CD4-positive, alpha-beta T cell treated with Interferon alpha-2 for 1 hour (primary cell): ENCODE measurements around the gene SEMA6A.

Source experiments
- DNase-seq, 2 donors: peaks; one replicate each; pipeline ENCODE4 v3.0.0-alpha.2; 2020 to 2022

SEMA6A gene

GRCh38 chr5:116428966-116429365 is 145.7 kb downstream of the SEMA6A start:
- DNase-seq = no peak

DNA sequence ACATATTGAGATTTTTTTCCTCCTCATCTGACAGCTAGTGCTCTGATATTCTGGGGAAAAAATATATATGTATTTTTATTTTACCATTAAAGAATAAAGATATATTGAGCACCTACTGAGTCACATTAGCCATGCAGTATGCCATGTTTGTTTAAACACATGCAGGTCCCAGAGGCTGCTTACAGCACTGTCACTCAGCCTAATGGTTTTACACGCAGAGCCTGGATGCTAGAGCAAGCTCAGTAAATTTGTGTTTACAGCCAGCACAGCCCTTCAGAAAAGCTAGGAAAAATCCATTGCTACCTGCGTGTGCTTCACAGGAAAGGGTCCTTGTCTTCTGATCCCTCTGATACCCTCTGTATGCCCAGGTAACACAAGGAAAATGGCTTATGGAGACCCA is 146.2 kb downstream of the SEMA6A start:
- DNase-seq = no peak

DNA sequence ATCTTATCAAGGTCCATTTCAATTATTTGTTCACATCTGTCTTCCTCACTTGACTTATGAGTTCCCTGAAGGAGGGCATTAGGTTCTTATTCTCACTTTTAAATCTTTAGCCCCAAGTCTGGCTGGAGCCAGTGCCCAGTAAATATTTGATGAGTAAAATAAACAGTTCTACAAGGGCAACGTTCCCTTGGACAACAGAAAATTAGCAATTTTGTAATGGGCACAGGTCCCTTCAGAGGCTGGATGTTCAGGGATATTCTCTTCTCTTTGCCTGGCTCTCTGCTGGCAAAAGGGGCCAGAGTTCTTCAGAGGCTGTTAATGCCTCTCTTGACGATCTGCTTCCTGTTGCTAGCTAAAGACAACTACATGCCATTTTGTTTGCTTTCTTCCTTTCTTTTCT is 149.7 kb downstream of the SEMA6A start:
- DNase-seq = no peak

DNA sequence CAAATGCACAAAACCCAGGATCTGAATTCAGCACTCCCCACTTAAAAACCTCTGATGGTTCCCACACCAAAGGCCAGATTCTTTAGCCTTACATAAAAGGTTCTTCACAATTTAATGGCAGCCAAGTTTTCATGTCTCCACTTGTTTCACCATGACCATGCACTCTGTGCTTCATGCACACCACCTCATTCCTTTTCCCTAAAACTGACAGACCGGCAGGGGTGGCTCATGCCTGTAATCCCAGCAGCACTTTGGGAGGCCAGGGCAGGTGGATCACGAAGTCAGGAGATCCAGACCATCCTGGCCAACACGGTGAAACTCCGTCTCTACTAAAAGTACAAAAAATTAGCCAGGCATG is 150.4 kb downstream of the SEMA6A start:
- no peak for DNase-seq

DNA sequence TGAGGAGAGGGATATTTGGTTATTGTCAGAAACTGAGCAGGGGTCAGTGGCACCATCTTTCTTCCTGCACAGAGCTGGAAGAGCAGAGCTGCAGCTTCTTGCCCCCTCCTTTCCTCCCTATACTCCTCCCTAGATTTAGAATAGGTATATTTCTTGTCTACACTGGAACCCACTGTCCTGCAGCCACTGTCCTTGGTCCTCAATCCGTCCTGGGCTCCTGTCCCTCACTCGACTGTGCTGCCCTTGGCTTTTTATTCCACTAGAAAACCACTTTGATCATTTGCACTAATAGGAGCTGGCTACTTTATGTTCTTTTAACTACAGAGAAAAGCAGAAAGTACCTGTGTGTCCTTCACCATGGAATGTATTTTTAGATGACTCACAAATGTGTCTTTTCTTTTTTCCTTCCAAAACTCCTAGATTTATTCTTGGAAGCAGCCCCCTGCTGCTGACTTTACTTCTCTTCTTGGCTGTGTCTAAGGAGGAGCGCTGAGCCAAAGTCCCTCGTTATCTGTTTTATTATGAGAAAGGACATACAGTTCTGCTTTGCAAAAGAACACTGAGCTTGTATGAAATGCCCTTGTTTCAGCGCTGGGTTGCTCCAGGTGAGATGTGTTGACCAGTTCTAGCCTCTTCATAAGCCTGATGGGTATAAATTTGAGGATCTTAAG is 150.9 kb downstream of the SEMA6A start:
- DNase-seq = no peak

DNA sequence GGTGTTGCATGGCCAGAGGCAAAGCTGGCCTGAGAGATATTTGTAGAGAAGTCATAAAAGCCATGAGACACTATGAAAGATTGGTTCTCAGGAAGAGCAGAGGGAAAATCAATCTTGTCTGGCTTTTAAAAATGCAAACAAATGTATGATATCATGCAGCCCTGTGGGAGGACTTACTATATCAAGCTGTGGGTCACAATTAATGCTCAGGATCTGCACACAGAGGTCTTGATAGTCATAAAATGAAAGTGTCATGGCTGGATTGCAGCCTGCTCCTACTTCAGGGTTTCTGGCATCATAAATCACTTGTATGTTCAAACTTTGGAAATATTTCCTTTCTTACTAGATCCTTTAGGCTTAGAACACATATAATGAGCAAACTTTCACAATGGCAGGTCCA is 151.5 kb downstream of the SEMA6A start:
- no peak for DNase-seq

GRCh38 chr5:116421080-116421629 is 153.5 kb downstream of the SEMA6A start:
- no peak for DNase-seq

DNA sequence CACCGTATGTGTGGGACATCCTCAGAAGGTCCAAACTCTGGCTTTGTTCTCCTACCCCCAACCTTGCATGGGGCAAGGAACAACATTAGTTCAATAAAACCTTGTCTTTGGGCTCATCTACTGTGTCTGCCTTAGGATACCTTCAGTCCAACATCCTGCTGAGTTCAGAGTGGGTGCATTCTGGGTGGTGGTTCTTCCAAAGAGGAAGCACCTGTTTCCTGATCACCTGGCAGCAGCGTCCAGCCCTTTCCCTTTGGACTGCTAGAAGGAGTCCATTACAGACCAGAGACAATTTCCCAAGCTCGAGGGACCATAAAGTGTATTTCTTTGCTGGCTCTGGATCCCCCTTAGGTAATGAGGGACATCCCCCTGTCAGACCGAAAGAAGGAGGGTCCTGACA is 154.1 kb downstream of the SEMA6A start:
- no peak for DNase-seq

DNA sequence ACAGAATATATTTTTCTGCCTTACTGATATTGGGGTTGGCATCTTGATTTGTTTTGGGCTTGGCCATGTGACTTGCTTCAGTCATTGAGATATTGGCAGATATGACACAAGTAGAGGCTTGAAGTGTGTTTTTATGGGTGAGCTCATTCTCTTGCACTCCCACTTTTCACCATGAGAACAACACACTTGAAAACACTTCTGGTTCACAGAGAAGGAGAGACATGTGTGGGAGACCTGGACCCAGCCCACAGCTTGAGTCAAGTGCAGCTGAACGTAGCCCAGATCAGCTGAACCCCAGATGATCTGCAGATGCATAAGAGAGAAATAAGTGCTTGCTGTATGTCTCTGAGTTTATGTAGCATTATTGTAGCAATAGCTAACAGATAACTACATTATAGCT is 155.4 kb downstream of the SEMA6A start:
- DNase-seq = no peak

DNA sequence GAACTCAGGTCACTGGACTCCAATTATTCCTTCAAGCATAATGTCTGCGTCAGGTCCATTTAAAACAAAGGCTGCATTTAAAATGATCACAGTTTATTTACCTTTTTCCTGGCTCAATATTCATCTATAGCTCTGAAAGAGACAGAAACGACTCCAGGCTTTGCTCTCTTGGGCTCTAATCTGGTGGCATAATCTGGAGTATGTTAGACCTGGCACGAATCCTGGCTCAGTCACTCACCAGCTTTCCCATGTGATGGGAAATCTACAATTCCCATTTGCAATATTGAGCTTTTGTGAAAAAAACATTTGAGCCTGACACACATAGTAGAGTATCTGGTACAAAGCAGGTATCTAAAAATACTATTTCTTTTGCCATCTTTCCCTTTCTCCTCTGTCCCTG is 155.8 kb downstream of the SEMA6A start:
- no peak for DNase-seq

- DNase-seq = no peak
Measured at GRCh38 chr5:116418016-116418415, 156.6 kb downstream of the SEMA6A start.

DNA sequence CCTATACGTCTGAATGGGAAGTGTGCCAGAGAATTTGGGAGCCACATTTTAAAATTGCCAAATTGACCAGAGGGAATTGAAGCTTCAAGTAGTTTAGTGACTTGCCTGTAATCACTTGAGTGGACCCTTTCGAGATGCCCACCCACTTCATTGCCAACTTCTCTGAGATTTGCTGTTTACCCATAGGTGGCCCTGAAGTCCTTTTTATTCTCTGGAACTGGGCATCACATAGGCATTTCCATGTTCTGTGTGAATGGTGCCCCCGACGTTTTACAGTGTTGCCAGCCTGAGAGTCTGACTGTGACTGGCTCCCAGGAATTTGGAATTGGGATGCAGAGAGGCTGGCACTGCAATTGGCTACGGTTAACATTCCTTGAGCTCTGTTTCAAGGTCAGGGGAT is 158.6 kb downstream of the SEMA6A start:
- no peak for DNase-seq

- no peak for DNase-seq
Measured at GRCh38 chr5:116415182-116415581, 159.4 kb downstream of the SEMA6A start.

DNA sequence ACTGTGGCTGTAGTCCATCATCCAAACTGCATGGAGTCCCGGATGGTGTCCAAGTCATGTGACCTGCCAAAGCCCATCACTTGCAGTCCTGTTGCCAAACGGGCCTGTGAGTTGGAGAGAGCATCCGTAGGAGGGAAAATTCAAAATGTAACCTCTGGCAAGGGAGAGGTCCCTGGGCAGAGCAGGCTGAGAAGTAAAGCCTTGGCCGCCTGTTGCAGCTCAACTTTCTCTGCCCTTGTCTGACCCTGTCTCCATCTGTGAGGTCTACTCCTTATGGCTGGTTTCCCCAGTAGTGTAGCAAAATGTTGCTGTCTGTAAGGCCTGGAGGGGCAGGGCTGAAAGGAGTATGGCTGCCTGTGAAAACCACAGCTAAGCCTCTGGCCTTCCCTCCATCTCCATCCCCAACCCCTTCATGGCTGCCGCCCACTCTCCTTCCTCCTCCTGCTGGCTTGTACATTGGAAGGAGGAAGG is 163.5 kb downstream of the SEMA6A start:
- DNase-seq = no peak

DNA sequence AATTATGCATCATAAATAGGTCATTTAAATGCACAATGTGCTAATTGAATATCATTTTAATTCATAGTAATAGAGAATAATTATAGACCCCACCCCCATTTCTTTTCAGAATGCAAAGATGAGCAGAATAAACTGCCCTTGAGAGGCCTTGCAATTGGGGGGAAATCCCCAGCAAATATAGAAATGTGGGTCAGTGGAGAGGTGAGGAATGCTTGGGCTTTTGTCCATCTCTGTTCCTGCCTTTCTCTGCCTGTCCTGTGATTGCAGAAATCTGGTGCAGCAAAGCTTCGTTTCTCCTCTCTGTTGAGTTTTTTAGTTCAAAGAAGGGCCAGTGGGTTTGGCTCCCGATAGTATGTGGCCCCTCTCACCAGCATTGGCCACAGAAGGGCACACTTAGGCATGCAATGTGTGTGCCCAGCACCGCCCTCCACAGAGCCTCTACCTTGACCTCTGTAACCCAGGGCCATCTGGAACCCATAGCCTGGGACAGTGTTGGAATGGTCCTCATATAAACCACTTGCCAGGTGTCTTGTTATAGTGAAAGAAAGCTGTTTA is 164.2 kb downstream of the SEMA6A start:
- DNase-seq = no peak

- no peak for DNase-seq
Measured at GRCh38 chr5:116409591-116410296, 164.9 kb downstream of the SEMA6A start.

GRCh38 chr5:116406306-116407041 is 168.1 kb downstream of the SEMA6A start:
- no peak for DNase-seq

DNA sequence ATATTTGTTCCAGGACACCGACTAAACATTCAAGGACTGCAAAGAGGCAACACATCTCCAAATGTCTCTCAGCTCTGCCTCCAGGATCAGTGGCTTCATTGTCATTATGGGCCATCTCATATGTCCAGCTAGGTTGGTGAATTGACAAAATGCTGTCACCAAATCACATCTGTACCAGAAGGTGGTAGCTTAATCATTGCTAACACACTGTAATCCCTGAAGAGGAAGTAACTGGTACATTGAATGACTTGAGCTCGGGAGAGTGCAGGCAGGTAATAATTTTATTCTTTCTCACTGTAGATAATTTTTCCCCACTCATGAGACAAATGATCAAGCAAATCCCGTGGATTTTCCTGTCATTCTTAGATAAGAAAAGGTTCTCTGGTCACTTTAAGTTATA is 169.8 kb downstream of the SEMA6A start:
- DNase-seq = no peak

- DNase-seq = no peak
Measured at GRCh38 chr5:116404016-116404415, 170.6 kb downstream of the SEMA6A start.

- no peak for DNase-seq
Measured at GRCh38 chr5:116402235-116402634, 172.4 kb downstream of the SEMA6A start.

DNA sequence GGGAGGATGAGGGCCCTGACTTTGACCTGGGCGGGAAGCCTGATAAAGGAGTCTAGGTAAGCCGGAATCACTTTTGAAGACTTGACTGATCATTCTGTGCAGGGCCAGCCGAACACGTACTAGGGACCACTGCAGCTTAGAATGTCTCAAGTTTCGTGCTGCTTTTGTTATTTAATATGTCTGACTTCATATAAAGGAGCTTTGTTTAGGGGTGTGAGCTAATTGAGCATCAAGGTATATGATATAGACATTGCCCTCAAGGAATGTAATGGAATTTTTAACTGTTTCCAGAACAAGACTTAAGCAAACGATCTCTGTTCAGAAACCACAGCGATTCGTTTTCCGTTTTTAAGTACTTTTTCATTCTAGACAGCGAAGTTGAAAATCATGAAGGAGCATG is 173.0 kb downstream of the SEMA6A start:
- DNase-seq = no peak

GRCh38 chr5:116396476-116397099 is 178.0 kb downstream of the SEMA6A start:
- no peak for DNase-seq

DNA sequence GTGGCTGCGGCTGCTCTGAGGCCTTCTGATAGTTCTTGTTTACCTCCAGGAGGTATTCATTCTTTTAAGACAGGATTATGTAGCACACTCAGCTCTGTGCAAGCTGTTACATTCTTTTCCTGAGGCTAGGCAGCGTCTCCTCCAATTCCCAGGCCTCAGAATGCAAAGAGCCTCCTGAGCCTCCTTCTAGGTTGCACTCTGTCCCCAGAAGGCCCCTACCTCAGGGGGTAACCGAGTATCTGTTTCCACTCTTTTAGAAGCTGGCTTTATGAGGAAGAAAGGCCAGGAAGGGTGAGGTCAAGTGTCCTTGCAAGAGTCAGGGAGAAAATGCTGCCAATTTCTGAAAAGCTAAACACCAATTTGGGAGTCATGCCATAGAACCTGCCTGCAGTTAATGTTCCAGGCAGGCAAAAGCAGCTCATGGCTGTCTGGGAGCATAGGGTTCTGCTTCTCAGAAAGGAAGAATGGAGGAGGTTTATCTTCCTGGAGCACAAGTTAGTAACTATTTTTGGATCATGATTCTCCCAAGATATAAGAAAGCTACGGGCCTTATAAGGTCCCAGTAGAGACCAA is 178.9 kb downstream of the SEMA6A start:
- DNase-seq = no peak
